Activated CD4-positive, alpha-beta T cell treated with anti-CD3 and anti-CD28 coated beads for 1 hour (primary cell): Measurements from ENCODE around the gene TAF5L.
"Not testable (repeated sequence)": the region's sequence is repeated elsewhere in the genome, so short reads cannot be mapped to it uniquely, and the experiment has no call there.

Experiments
- DNase-seq: peaks from one replicate; pipeline ENCODE4 v3.0.0-alpha.2; 2020

Gene TAF5L

GRCh38 chr1:229599218-229599954 lies 26.5 kb downstream of the TAF5L start:
- DNase-seq = no peak

GRCh38 chr1:229597877-229598276 lies 28.0 kb downstream of the TAF5L start:
- no peak for DNase-seq

- DNase-seq = no peak
These were observed 28.8 kb downstream of the TAF5L start for GRCh38 chr1:229596925-229597699.

- DNase-seq = not testable (repeated sequence)
These were observed 30.0 kb downstream of the TAF5L start for GRCh38 chr1:229595876-229596275.

- no peak for DNase-seq
These were observed 31.5 kb downstream of the TAF5L start for GRCh38 chr1:229594227-229595008.

GRCh38 chr1:229593800-229594199 lies 32.1 kb downstream of the TAF5L start:
- no peak for DNase-seq

- DNase-seq = no peak
These were observed 35.8 kb downstream of the TAF5L start for GRCh38 chr1:229590119-229590518.

GRCh38 chr1:229585338-229585737 lies 40.6 kb downstream of the TAF5L start:
- DNase-seq = no peak

GRCh38 chr1:229582715-229583114 lies 43.2 kb downstream of the TAF5L start:
- no peak for DNase-seq

GRCh38 chr1:229582011-229582694 lies 43.8 kb downstream of the TAF5L start:
- no peak for DNase-seq

- no peak for DNase-seq
These were observed 44.4 kb downstream of the TAF5L start for GRCh38 chr1:229581485-229581884.

GRCh38 chr1:229579059-229579673 lies 46.8 kb downstream of the TAF5L start:
- no peak for DNase-seq

- no peak for DNase-seq
These were observed 47.5 kb downstream of the TAF5L start for GRCh38 chr1:229578168-229579058.

GRCh38 chr1:229574679-229575442 lies 51.1 kb downstream of the TAF5L start:
- DNase-seq = no peak

- no peak for DNase-seq
These were observed 53.6 kb downstream of the TAF5L start for GRCh38 chr1:229572286-229572685.

GRCh38 chr1:229570891-229571516 lies 54.9 kb downstream of the TAF5L start:
- no peak for DNase-seq

GRCh38 chr1:229570305-229570704 lies 55.6 kb downstream of the TAF5L start:
- no peak for DNase-seq

- DNase-seq = no peak
These were observed 58.6 kb downstream of the TAF5L start for GRCh38 chr1:229567109-229567868.

GRCh38 chr1:229563701-229564100 lies 62.2 kb downstream of the TAF5L start:
- no peak for DNase-seq
